Activated CD8-positive, alpha-beta T cell treated with anti-CD3 and anti-CD28 coated beads for 36 hours (primary cell): ENCODE results near the gene ITPR1. TPM values are rescaled to one million over a fixed set of nuclear protein-coding genes. Genes with fewer than 3 reads are reported as not detected.

Experiments
- ATAC-seq: fragments of 200-7000 bp; cut with Tn5 transposase; one replicate; pipeline ENCODE4 v1.10.0; 2021; ENCODE audit warnings: mild to moderate bottlenecking, moderate library complexity
- CTCF ChIA-PET: fragments of 350-600 bp; sonication (Branson Sonifier 250); formaldehyde crosslinking; loops from one replicate; lab custom pipeline; 2021; ENCODE audit warnings: antibody characterized with exemption; lab: Charles Lee
- POLR2A ChIA-PET: fragments of 350-600 bp; sonication (Branson Sonifier 250); formaldehyde crosslinking; loops from one replicate; lab custom pipeline; 2021; ENCODE audit warnings: antibody characterized with exemption; lab: Charles Lee
- DNase-seq: peaks from one replicate; pipeline ENCODE4 v3.0.0-alpha.2; 2020
- H3K27ac Mint-ChIP-seq: one replicate; pipeline ENCODE4 v1.8.0; 2021; ENCODE audit warnings: mild to moderate bottlenecking, mixed read lengths
- H3K27me3 Mint-ChIP-seq: one replicate; pipeline ENCODE4 v1.8.0; 2021; ENCODE audit warnings: mixed read lengths
- H3K36me3 Mint-ChIP-seq: one replicate; pipeline ENCODE4 v1.8.0; 2021; ENCODE audit warnings: low read depth, mixed read lengths
- H3K4me1 Mint-ChIP-seq: one replicate; pipeline ENCODE4 v1.8.0; 2021; ENCODE audit warnings: low read depth, mixed read lengths
- H3K4me3 Mint-ChIP-seq: one replicate; pipeline ENCODE4 v1.8.0; 2021; ENCODE audit warnings: mild to moderate bottlenecking, moderate library complexity, mixed read lengths
- H3K9me3 Mint-ChIP-seq: one replicate; pipeline ENCODE4 v1.8.0; 2021; ENCODE audit warnings: mixed read lengths
- intact Hi-C: fragments of 100-400 bp; cut with micrococcal nuclease; formaldehyde crosslinking; loops from one replicate; pipeline ENCODE4 v1.10.0; 2022
- total RNA-seq, 2 experiments: library from RNA; stranded (reverse); gene quantifications; one replicate each; pipeline ENCODE4 v1.2.3, GENCODE V29; 2021
- TF ChIP-seq, protein P1 (sequence below): fragments of 200-600 bp; IDR thresholded peaks from one replicate; pipeline ENCODE4 v1.8.0; 2022; ENCODE audit warnings: antibody characterized with exemption, mild to moderate bottlenecking

ITPR1 gene
- total RNA-seq, 2 experiments from 2014 or later = 93.9 to 98.2 TPM

GRCh38 chr3:4845882-4846281 is 352.7 kb downstream of the ITPR1 start:
- Mint-ChIP-seq H3K4me3 (peak overlapping the region; percentile 3), H3K4me1 (peaks cover 99% of the 10 kb centered on the region), H3K9me3 (peaks cover 5% of the 10 kb centered on the region), H3K27ac (peak overlapping the region; percentile 99), H3K36me3 (peaks cover 62% of the 10 kb centered on the region), H3K27me3 (no peaks in the 10 kb centered on the region)
- intact Hi-C loops = loop anchor here (5.0 kb wide), 1 partner anchor 176 kb away; no protein-coding TSS in a partner anchor
- TF ChIP-seq, protein P1, sequence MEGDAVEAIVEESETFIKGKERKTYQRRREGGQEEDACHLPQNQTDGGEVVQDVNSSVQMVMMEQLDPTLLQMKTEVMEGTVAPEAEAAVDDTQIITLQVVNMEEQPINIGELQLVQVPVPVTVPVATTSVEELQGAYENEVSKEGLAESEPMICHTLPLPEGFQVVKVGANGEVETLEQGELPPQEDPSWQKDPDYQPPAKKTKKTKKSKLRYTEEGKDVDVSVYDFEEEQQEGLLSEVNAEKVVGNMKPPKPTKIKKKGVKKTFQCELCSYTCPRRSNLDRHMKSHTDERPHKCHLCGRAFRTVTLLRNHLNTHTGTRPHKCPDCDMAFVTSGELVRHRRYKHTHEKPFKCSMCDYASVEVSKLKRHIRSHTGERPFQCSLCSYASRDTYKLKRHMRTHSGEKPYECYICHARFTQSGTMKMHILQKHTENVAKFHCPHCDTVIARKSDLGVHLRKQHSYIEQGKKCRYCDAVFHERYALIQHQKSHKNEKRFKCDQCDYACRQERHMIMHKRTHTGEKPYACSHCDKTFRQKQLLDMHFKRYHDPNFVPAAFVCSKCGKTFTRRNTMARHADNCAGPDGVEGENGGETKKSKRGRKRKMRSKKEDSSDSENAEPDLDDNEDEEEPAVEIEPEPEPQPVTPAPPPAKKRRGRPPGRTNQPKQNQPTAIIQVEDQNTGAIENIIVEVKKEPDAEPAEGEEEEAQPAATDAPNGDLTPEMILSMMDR = no peak
- ATAC-seq (peak; percentile 56), DNase-seq (no peak)
- ChIA-PET POLR2A (interaction anchor here (1.8 to 10.5 kb wide), 4 partner anchors 11 to 165 kb away, joined by 4 to 222 read pairs (median 101); partner anchors contain the start of gene BHLHE40), CTCF (interaction anchor here (1.5 kb wide), 1 partner anchor 130 kb away, joined by 7 read pairs; no protein-coding TSS in a partner anchor)

- TF ChIP-seq, protein P1 = no peak
- Mint-ChIP-seq H3K9me3 (peaks cover 5% of the 10 kb centered on the region), H3K27ac (peak overlapping the region; percentile 99), H3K4me3 (no peak overlapping the region), H3K4me1 (peaks cover 99% of the 10 kb centered on the region), H3K36me3 (peaks cover 62% of the 10 kb centered on the region), H3K27me3 (no peaks in the 10 kb centered on the region)
- intact Hi-C loops = loop anchor here (5.0 kb wide), 1 partner anchor 176 kb away; no protein-coding TSS in a partner anchor
- ATAC-seq = no peak
- CTCF ChIA-PET = interaction anchor here (0.7 to 5.1 kb wide), 8 partner anchors 10 to 134 kb away, joined by 3 to 27 read pairs (median 4); no protein-coding TSS in a partner anchor
- POLR2A ChIA-PET = interaction anchor here (1.0 to 10.5 kb wide), 6 partner anchors 12 to 165 kb away, joined by 3 to 222 read pairs (median 26); partner anchors contain the start of gene BHLHE40
- no peak for DNase-seq
Measured at GRCh38 chr3:4846543-4846942, 353.4 kb downstream of the ITPR1 start.

GRCh38 chr3:4848176-4848825 is 355.2 kb downstream of the ITPR1 start:
- Mint-ChIP-seq H3K27me3 (no peaks in the 10 kb centered on the region), H3K4me1 (peaks cover 95% of the 10 kb centered on the region), H3K36me3 (peaks cover 58% of the 10 kb centered on the region), H3K9me3 (peaks cover under 1% of the 10 kb centered on the region), H3K27ac (peak overlapping the region; percentile 99), H3K4me3 (peak overlapping the region; percentile 13)
- ChIA-PET CTCF (interaction anchor here (1.2 to 5.1 kb wide), 5 partner anchors 14 to 136 kb away, joined by 3 to 27 read pairs (median 6); no protein-coding TSS in a partner anchor), POLR2A (interaction anchor here (0.7 to 10.5 kb wide), 6 partner anchors 13 to 170 kb away, joined by 3 to 222 read pairs (median 26); partner anchors contain the start of gene BHLHE40)
- ATAC-seq (no peak), DNase-seq (no peak)
- TF ChIP-seq, protein P1 = no peak
- intact Hi-C loops = loop anchor here (5.0 kb wide), 1 partner anchor 174 kb away; no protein-coding TSS in a partner anchor

GRCh38 chr3:4849136-4849535 is 356.0 kb downstream of the ITPR1 start:
- Mint-ChIP-seq H3K4me3 (no peak overlapping the region), H3K9me3 (no peaks in the 10 kb centered on the region), H3K27ac (peak overlapping the region; percentile 99), H3K27me3 (no peaks in the 10 kb centered on the region), H3K4me1 (peaks cover 95% of the 10 kb centered on the region), H3K36me3 (peaks cover 56% of the 10 kb centered on the region)
- ChIA-PET CTCF (interaction anchor here (0.7 to 5.1 kb wide), 6 partner anchors 15 to 137 kb away, joined by 3 to 27 read pairs (median 16); partner anchors contain the start of gene BHLHE40), POLR2A (interaction anchor here (1.0 to 10.5 kb wide), 7 partner anchors 7 to 135 kb away, joined by 3 to 222 read pairs (median 29); partner anchors contain the start of gene BHLHE40)
- no peak for ATAC-seq
- TF ChIP-seq, protein P1 = no peak
- intact Hi-C loops = loop anchor here (5.0 kb wide), 1 partner anchor 173 kb away; no protein-coding TSS in a partner anchor
- no peak for DNase-seq
